HG03520 (cell line): ENCODE results near the gene ZCCHC12.

Source experiments
- ATAC-seq: cut with Tn5 transposase; IDR thresholded peaks from one replicate; pipeline ENCODE4 v1.9.1; 2021; ENCODE audit warnings: mild to moderate bottlenecking, moderate library complexity; ENCODE audit not compliant: unreplicated experiment

The ZCCHC12 gene

DNA sequence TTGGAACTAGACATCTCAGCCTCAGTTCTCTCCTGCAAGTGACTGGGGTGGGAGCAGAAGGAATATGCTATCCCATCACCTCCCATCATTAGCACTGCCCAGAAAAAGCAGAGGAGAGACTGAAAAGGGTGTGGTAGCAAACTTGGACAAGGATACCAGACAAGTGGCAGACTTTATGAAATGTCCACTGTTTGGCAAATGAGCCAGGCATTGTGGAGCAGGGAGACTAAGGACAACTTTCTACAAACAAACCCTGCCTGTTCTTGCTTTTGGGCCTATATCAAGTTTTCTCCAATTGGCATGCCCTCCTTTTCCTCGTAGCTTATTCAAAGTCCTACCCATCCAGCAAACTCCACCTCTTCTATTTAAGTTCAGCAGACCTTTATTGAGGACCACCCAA, 41.6 kb downstream of the ZCCHC12 start:
- no peak for ATAC-seq

DNA sequence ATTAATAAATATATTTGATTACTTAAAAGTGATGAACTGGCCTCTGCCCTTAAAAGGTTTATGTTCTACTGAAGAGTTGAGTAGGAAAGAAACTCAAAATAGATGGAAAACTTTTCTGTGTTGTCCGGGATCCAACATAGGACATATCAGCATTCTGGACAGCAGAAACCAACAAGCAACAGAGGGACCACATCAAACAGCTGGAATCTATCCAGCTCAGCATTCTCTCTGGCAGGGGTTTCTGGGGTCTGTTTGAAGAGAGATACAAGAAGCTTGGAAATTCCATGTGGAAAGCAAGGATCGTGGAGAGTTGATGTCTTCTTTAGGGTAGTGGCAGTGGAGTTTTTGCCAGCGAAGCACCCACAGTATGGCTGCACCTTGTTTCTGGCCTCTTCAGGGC, 43.6 kb downstream of the ZCCHC12 start:
- no peak for ATAC-seq

DNA sequence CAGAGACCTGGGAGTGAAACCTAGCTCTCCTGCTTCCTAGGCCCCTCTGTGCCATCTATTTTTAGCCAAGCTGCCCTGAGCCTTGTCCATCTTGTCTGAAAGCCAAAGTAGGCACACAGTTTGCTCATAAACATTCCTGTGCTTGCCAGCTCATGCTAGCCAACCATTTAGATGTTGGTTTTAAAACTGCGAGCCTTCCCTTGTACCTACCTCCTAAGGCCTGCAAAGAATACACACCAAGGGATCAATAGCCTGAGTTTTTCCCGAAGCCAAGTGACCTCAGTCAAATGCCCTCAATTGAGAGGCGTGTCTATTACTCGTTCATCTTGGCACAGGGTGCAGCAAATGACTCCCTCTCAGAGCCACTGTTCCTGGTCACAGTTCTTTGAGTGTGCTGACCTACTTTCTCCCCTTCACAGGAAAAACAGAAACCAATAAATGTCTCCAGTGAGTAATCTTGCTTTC, 48.5 kb downstream of the ZCCHC12 start:
- ATAC-seq: no peak
